Upper lobe of left lung (tissue), 6 donors: ENCODE results near the gene CLIP2. TPM values are rescaled to one million over a fixed set of nuclear protein-coding genes. Genes with fewer than 3 reads are reported as not detected.
"Not testable (repeated sequence)": the region's sequence is repeated elsewhere in the genome, so short reads cannot be mapped to it uniquely, and the experiment has no call there.

Source experiments
- ATAC-seq, 2 donors: fragments of 200-7000 bp; cut with Tn5 transposase; one replicate each; pipeline ENCODE4 v1.9.1; 2022; ENCODE audit warnings: mild to moderate bottlenecking in 2 of 2, moderate library complexity in 2 of 2; ENCODE audit not compliant: low FRiP score in 2 of 2
- DNase-seq, 2 donors: peaks; one replicate each; pipeline ENCODE4 v3.0.0-alpha.2; 2019 to 2020
- H3K27ac ChIP-seq, 4 donors: fragments of 200-600 bp; sonication (generic); one replicate each; pipeline ENCODE4 v1.5.1; 2016 to 2019
- H3K27me3 ChIP-seq, 4 donors: fragments of 200-600 bp; sonication (generic); one replicate each; pipeline ENCODE4 v1.5.1; 2017 to 2019
- H3K36me3 ChIP-seq, 4 donors: fragments of 200-600 bp; sonication (generic); one replicate each; pipeline ENCODE4 v1.5.1; 2016 to 2019
- H3K4me1 ChIP-seq, 4 donors: fragments of 200-600 bp; sonication (generic); one replicate each; pipeline ENCODE4 v1.5.1; 2018 to 2019
- H3K4me3 ChIP-seq, 4 donors: fragments of 200-600 bp; sonication (generic); one replicate each; pipeline ENCODE4 v1.5.1; 2017 to 2019; ENCODE audit warnings: mild to moderate bottlenecking in 2 of 4, moderate library complexity in 1 of 4
- H3K9me3 ChIP-seq, 4 donors: fragments of 200-600 bp; sonication (generic); one replicate each; pipeline ENCODE4 v1.5.1; 2018 to 2019
- EP300 ChIP-seq, 4 donors: sonication (generic); formaldehyde crosslinking; IDR thresholded peaks; one replicate each; pipeline ENCODE4 v1.5.1; 2017; ENCODE audit warnings: antibody characterized with exemption in 4 of 4, control low read depth in 2 of 4
- POLR2A ChIP-seq, 4 donors: fragments of 450-650 bp; IDR thresholded peaks; one replicate each; pipeline ENCODE4 v1.5.1; 2016 to 2017; ENCODE audit warnings: antibody characterized with exemption in 4 of 4, mild to moderate bottlenecking in 2 of 4
- POLR2AphosphoS5 ChIP-seq, 2 donors: sonication (generic); formaldehyde crosslinking; IDR thresholded peaks; one replicate each; pipeline ENCODE4 v1.5.1; 2017; ENCODE audit warnings: antibody characterized with exemption in 2 of 2
- WGBS, 2 donors: methylation state at CpG; one replicate each; pipeline ENCODE4 v1.1.5; 2017 to 2018; 5-methylcytosine and 5-hydroxymethylcytosine counted together
- total RNA-seq, 6 donors: library from RNA; depleted of rRNA in 4 of 6; stranded (reverse); fragments of >200 nt in 4 of 6; gene quantifications; one replicate each; pipeline versions ENCODE4 v1.1.0 to v1.2.1, GENCODE V29; 2016 to 2021
- TF ChIP-seq, protein P1 (sequence below), 6 experiments: fragments of 450-650 bp in 4 of 6; fragments of 200-600 bp in 2 of 6; sonication (generic) in 2 of 6; IDR thresholded peaks; one replicate each; pipeline ENCODE4 v1.5.1; 2016 to 2019; ENCODE audit warnings: antibody characterized with exemption in 6 of 6
- donor health status: DM: no; HTN: no; CAD: no; lungs with moderate emphysema.
- donor health status: DM: no; HTN: yes; CAD: no; lungs with severe emphysema.

CLIP2 gene
- total RNA-seq, 6 donors from 2014 or later: 12.1 to 55.5 (median 24.8) TPM

GRCh38 chr7:74430961-74431466 lies 141.8 kb downstream of the CLIP2 start:
- ATAC-seq (peak in 1 of 2 donors; percentile 32), DNase-seq (no peak)
- Histone ChIP-seq H3K9me3 (no peaks in the 10 kb centered on the region), H3K27me3 (no peaks in the 10 kb centered on the region), H3K27ac (no peak overlapping the region), H3K4me3 (no peak overlapping the region), H3K4me1 (peaks cover 0 to 3% (median 0%) of the 10 kb centered on the region in 4 donors), H3K36me3 (no peaks in the 10 kb centered on the region)
- TF ChIP-seq EP300 (IDR thresholded peaks at IDR 0.05): no peak
- TF ChIP-seq POLR2AphosphoS5 (IDR thresholded peaks at IDR 0.05): no peak
- TF ChIP-seq, protein P1, sequence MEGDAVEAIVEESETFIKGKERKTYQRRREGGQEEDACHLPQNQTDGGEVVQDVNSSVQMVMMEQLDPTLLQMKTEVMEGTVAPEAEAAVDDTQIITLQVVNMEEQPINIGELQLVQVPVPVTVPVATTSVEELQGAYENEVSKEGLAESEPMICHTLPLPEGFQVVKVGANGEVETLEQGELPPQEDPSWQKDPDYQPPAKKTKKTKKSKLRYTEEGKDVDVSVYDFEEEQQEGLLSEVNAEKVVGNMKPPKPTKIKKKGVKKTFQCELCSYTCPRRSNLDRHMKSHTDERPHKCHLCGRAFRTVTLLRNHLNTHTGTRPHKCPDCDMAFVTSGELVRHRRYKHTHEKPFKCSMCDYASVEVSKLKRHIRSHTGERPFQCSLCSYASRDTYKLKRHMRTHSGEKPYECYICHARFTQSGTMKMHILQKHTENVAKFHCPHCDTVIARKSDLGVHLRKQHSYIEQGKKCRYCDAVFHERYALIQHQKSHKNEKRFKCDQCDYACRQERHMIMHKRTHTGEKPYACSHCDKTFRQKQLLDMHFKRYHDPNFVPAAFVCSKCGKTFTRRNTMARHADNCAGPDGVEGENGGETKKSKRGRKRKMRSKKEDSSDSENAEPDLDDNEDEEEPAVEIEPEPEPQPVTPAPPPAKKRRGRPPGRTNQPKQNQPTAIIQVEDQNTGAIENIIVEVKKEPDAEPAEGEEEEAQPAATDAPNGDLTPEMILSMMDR (IDR thresholded peaks at IDR 0.05): no peak
- no peak for TF ChIP-seq POLR2A (IDR thresholded peaks at IDR 0.05)
- 66 to 71% methylated on average over 12 of the region's 12 CpGs for WGBS, 2 donors

GRCh38 chr7:74437291-74437571 lies 148.0 kb downstream of the CLIP2 start:
- H3K27ac ChIP-seq, ATAC-seq, H3K27me3 ChIP-seq, H3K36me3 ChIP-seq, DNase-seq, H3K4me3 ChIP-seq, H3K4me1 ChIP-seq: not testable (repeated sequence)
- 90 to 100% methylated on average over 1 of the region's 1 CpG for WGBS, 2 donors
- peaks cover 0 to 12% (median 8%) of the 10 kb centered on the region in 4 donors for H3K9me3 ChIP-seq

DNA sequence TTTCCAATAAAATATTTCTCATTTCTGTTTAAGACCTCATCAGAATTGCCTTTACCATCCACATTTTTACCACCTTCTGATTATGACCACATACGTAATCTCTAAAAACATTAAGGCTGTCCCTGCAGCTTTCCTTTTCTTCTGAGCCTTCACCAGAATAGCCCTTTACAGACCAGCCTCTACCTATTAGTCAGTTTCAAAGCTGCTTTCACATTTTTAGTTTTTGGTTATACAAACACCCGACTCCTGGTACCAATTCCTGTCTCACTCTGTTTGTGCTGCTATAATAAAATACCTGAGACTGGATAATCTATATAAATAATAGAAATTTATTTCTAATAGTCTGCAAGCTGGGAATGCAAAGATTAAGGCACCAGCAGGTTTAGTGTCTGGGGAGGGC lies 149.1 kb downstream of the CLIP2 start:
- Histone ChIP-seq H3K4me1 (no peaks in the 10 kb centered on the region), H3K36me3 (no peaks in the 10 kb centered on the region), H3K27ac (no peak overlapping the region), H3K9me3 (peaks cover 0 to 12% (median 8%) of the 10 kb centered on the region in 4 donors), H3K4me3 (no peak overlapping the region), H3K27me3 (no peaks in the 10 kb centered on the region)
- DNase-seq (no peak), ATAC-seq (no peak)
- 93 to 94% methylated on average over 2 of the region's 2 CpGs for WGBS, 2 donors
- TF ChIP-seq POLR2A (IDR thresholded peaks at IDR 0.05) (no peak), EP300 (IDR thresholded peaks at IDR 0.05) (no peak), POLR2AphosphoS5 (IDR thresholded peaks at IDR 0.05) (no peak)
- TF ChIP-seq, protein P1 (IDR thresholded peaks at IDR 0.05): no peak

GRCh38 chr7:74439541-74439940 lies 150.3 kb downstream of the CLIP2 start:
- Histone ChIP-seq H3K27me3 (no peaks in the 10 kb centered on the region), H3K4me3 (no peak overlapping the region), H3K36me3 (no peaks in the 10 kb centered on the region), H3K9me3 (peaks cover 0 to 12% (median 8%) of the 10 kb centered on the region in 4 donors), H3K27ac (no peak overlapping the region), H3K4me1 (no peaks in the 10 kb centered on the region)
- TF ChIP-seq POLR2AphosphoS5 (IDR thresholded peaks at IDR 0.05) (no peak), POLR2A (IDR thresholded peaks at IDR 0.05) (no peak), EP300 (IDR thresholded peaks at IDR 0.05) (no peak)
- TF ChIP-seq, protein P1 (IDR thresholded peaks at IDR 0.05): no peak
- ATAC-seq (no peak), DNase-seq (no peak)
- 93 to 94% methylated on average over 4 of the region's 4 CpGs for WGBS, 2 donors

GRCh38 chr7:74440143-74440542 lies 150.9 kb downstream of the CLIP2 start:
- peaks cover 0 to 12% (median 8%) of the 10 kb centered on the region in 4 donors for H3K9me3 ChIP-seq
- H3K4me1 ChIP-seq, H3K27ac ChIP-seq, H3K4me3 ChIP-seq, H3K27me3 ChIP-seq, ATAC-seq, H3K36me3 ChIP-seq, DNase-seq: not testable (repeated sequence)
- WGBS, 2 donors: 94 to 97% methylated on average over 3 of the region's 3 CpGs

- no peak for DNase-seq
- H3K36me3 ChIP-seq: no peaks in the 10 kb centered on the region
- H3K4me1 ChIP-seq: no peaks in the 10 kb centered on the region
- H3K27me3 ChIP-seq: no peaks in the 10 kb centered on the region
- H3K4me3 ChIP-seq: no peak overlapping the region
- no peak overlapping the region for H3K27ac ChIP-seq
- peaks cover 0 to 12% (median 8%) of the 10 kb centered on the region in 4 donors for H3K9me3 ChIP-seq
- ATAC-seq: no peak
- no peak for TF ChIP-seq POLR2AphosphoS5 (IDR thresholded peaks at IDR 0.05)
- TF ChIP-seq, protein P1 (IDR thresholded peaks at IDR 0.05): no peak
- no peak for TF ChIP-seq EP300 (IDR thresholded peaks at IDR 0.05)
- no peak for TF ChIP-seq POLR2A (IDR thresholded peaks at IDR 0.05)
- 15 to 50% methylated on average over 4 to 10 of the region's 10 CpGs for WGBS, 2 donors
Measured at GRCh38 chr7:74441801-74442200, 152.6 kb downstream of the CLIP2 start.
